IMR-90 (cell line): ENCODE measurements around the gene CELF5.

Source experiments
- CHD1 ChIP-seq: IDR thresholded peaks from 2 replicates; pipeline ENCODE4 v1.6.1; 2012; ENCODE audit warnings: low read depth, low read length, improper control_type of control experiment
- CTCF ChIP-seq: conservative IDR thresholded peaks from 2 replicates; pipeline ENCODE4 v1.5.1; 2012; ENCODE audit warnings: mild to moderate bottlenecking, low read depth, low read length, improper control_type of control experiment
- MAZ ChIP-seq: IDR thresholded peaks from 2 replicates; pipeline ENCODE4 v1.6.1; 2012; ENCODE audit warnings: low read depth, mild to moderate bottlenecking, low read length, improper control_type of control experiment, moderate library complexity, borderline replicate concordance
- RAD21 ChIP-seq: IDR thresholded peaks from 2 replicates; pipeline ENCODE4 v1.6.1; 2012; ENCODE audit warnings: low read length, improper control_type of control experiment
- SMC3 ChIP-seq: fragments of 150-350 bp; IDR thresholded peaks from 2 replicates; pipeline ENCODE4 v1.6.1; 2016; ENCODE audit warnings: low read depth, mild to moderate bottlenecking, antibody characterized with exemption, low read length, moderate library complexity

DNA sequence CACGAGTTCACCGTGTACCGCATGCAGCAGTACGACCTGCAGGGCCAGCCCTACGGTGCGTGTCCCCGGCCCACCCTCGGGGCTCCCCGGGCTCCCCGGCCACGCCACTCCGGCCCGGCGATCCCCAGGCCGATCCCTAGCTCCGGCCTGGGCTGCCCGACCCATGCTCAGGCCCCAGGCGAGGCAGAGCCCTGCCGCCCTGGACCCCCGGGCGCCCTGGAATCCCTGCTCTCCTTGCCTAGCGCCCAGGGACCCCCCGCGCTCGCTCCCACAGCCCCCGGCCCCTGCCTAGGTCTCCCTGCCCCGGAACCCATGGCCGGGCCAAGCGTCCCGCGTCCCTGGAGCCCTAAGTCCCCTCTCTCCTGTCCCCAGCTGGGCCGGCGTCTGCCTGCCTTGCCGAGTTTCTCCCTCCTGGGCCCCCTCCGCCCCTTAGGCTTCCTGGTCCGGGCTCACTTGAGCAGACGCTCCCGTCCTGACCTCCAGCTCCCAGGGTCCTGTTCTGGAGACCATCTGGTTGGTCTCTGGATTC, 38.2 kb upstream of the CELF5 start:
- TF ChIP-seq CTCF (no peak), CHD1 (no peak), MAZ (no peak), RAD21 (no peak), SMC3 (no peak)
